Prostate gland (tissue), 2 donors: ENCODE results near the gene ARHGEF17.

Source experiments
- CTCF ChIP-seq, 4 experiments: fragments of 200-600 bp in 2 of 4; fragments of 450-650 bp in 2 of 4; sonication (generic) in 2 of 4; IDR thresholded peaks; 1 replicate in 3 of 4; 2 replicates in 1 of 4; pipeline ENCODE4 v1.5.1; 2016 to 2019; ENCODE audit warnings: antibody characterized with exemption in 4 of 4, mild to moderate bottlenecking in 2 of 4, moderate library complexity in 2 of 4
- POLR2A ChIP-seq: fragments of 450-650 bp; IDR thresholded peaks from one replicate; pipeline ENCODE4 v1.6.1; 2016; ENCODE audit warnings: antibody characterized with exemption, mild to moderate bottlenecking

- TF ChIP-seq POLR2A = no peak
- no peak for TF ChIP-seq CTCF (IDR thresholded peaks at IDR 0.05)
Observed at GRCh38 chr11:73359341-73359740, 51.3 kb downstream of the ARHGEF17 start.
